Embryonic facial prominence (tissue), 1 donor: ENCODE results near the gene CCL11.
"Not testable (repeated sequence)": the region's sequence is repeated elsewhere in the genome, so short reads cannot be mapped to it uniquely, and the experiment has no call there.

Source experiments
- DNase-seq: peaks from one replicate; pipeline ENCODE4 v3.0.0-alpha.2; 2016; ENCODE audit errors: extremely low spot score

The CCL11 gene

GRCh38 chr17:34307110-34307509, 21.6 kb downstream of the CCL11 start:
- DNase-seq: no peak

GRCh38 chr17:34308371-34308770, 22.8 kb downstream of the CCL11 start:
- no peak for DNase-seq

- no peak for DNase-seq
These were observed 25.7 kb downstream of the CCL11 start for GRCh38 chr17:34311291-34311690.

- DNase-seq: no peak
These were observed 26.5 kb downstream of the CCL11 start for GRCh38 chr17:34312080-34312479.

DNA sequence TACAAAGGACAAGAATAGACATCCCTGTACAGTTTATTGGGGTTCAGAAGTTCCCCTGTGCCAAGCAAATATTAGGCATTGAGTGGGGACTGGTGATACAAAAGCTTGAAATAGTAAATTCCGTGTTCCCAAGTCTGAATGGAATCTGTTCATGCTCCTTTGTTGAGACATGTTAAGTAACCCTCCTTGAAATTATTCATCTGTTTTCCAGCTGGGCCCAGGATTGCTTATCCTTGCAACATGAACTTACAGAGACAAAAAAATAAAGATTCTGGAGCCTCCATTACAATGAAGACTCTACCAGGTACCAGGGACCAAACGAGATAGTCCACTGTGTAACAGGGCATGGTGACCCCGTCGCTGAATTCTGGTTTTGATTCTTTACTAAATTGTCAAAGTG, 27.6 kb downstream of the CCL11 start:
- no peak for DNase-seq

DNA sequence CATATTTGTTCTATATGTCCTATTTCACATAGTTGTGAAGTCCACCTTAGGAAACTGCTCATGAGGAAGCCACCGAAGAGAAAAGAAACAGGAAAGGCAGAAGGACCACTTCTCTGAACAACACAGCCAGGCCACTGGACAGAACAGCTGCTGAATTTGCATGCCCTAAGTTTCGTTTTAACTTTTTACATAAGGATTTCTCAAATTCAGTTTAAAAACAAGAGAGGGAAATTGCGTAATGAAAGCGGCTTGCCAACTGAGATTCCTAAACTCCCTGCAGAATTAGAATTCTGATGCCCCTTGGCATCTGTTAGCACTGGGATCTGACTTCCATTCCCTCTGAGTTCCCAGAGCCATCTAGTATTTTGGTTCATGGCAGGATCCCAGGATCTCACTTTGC, 28.7 kb downstream of the CCL11 start:
- DNase-seq: no peak

DNA sequence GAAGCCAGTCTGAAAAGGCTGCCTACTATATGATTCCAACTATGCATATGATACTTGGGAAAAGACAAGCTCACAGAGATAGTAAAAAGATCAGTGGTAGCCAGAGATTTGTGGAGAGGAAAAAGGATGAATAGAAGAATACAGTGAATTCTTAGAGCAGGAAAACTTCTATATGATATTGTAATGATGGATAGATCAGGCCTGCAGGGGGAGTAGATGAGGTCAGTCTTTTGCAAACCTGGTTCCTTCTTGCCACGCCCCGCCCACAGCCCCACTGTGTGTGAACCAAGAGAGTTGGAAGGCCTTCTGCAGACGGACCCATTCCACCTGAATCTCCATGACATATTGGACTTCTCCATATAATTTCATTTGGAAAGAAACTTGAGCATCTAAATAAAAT, 32.9 kb downstream of the CCL11 start:
- DNase-seq: no peak

DNA sequence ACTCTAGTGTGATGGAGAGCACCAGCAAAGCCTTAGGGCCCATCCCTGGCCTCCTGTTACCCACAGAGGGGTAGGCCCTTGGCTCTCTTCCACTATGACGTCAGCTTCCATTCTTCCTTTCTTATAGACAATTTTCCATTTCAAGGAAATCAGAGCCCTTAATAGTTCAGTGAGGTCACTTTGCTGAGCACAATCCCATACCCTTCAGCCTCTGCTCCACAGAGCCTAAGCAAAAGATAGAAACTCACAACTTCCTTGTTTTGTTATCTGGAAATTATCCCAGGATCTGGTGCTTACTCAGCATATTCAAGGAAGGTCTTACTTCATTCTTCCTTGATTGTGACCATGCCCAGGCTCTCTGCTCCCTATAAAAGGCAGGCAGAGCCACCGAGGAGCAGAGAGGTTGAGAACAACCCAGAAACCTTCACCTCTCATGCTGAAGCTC, 33.5 kb downstream of the CCL11 start, which contains the start of gene CCL8:
Gene CCL8, plus strand, starts transcription at position 397 of the 445 bp plus-strand sequence. CDS start 67 bp downstream, outside the sequence.
- no peak for DNase-seq

DNA sequence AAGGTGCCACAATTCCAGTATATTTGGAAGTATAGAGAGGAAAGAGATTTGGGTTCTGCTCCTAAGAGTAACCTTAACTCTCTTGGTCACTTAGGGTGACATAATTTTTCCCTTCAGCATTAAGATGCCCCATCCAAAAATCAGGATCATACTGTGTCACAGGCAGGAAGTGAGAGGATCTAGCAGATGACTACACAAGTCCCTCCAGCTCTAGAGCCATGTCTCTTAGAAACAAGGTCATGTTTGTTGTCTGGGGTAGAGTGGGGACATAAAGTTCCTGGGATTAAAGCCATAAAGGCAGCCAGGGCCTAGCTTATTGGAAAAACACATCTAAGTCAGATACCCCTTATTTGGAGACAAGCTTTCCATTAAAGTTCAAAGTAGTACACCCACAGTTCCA, 36.4 kb downstream of the CCL11 start:
- DNase-seq: no peak

DNA sequence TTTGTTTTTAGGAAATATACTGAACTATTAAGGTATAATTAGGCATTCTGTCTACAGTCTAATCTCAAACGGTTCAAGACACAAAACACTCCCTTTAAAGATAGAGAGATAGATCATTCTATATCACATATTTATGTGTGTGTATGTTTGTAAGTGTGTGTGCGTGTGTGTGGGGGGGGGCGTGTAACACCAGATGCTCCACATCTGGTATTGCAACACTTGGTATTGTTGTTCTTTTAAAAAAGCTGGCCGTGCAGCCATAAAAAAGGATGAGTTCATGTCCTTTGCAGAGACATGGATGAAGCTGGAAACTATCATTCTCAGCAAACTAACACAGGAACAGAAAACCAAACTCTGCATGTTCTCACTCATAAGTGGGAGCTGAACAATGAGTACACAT, 42.0 kb downstream of the CCL11 start:
- not testable (repeated sequence) for DNase-seq

DNA sequence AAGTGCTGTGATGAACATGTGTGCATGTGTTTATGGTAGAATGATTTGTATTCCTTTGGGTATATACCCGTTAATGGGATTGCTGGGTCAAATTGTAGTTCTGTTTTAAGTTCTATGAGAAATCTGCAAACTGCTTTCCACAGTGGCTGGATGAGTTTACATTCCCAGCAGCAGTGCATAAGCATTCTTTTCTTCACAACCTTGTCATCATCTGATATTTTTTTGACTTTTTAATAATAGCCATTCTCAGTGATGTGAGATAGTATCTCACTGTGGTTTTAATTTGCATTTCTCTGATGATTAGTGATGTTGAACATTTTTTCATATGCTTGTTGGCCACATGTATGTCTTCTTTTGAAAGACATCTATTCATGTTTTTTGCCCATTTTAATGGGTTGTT, 52.2 kb downstream of the CCL11 start:
- no peak for DNase-seq
